Left lung (tissue), 10 donors: Measurements from ENCODE around the gene CATSPERE. TPM values are rescaled to one million over a fixed set of nuclear protein-coding genes. Genes with fewer than 3 reads are reported as not detected.

ENCODE experiments used
- ATAC-seq: fragments of 200-7000 bp; cut with Tn5 transposase; one replicate; pipeline ENCODE4 v1.9.1; 2020; ENCODE audit warnings: moderate library complexity
- DNase-seq, 4 donors: peaks; one replicate each; pipeline ENCODE4 v3.0.0-alpha.2; 2013 to 2020
- H3K27ac ChIP-seq, 2 donors: fragments of 200-600 bp; sonication (generic) in 1 of 2; one replicate each; pipeline versions ENCODE4 v1.5.0 to v1.8.0; 2020 to 2021
- H3K27me3 ChIP-seq, 2 donors: fragments of 200-600 bp; sonication (generic) in 1 of 2; one replicate each; pipeline versions ENCODE4 v1.5.0 to v1.8.0; 2020 to 2021
- H3K36me3 ChIP-seq, 2 donors: fragments of 200-600 bp; sonication (generic) in 1 of 2; one replicate each; pipeline versions ENCODE4 v1.5.0 to v1.8.0; 2020 to 2021
- H3K4me1 ChIP-seq, 2 donors: fragments of 200-600 bp; one replicate each; pipeline ENCODE4 v1.8.0; 2021
- H3K4me3 ChIP-seq, 2 donors: fragments of 200-600 bp; sonication (generic) in 1 of 2; one replicate each; pipeline versions ENCODE4 v1.5.0 to v1.8.0; 2020 to 2021; ENCODE audit warnings: mild to moderate bottlenecking in 1 of 2
- H3K9me3 ChIP-seq, 2 donors: fragments of 200-600 bp; sonication (generic) in 1 of 2; one replicate each; pipeline versions ENCODE4 v1.5.0 to v1.8.0; 2020 to 2021
- CTCF ChIP-seq, 2 donors: fragments of 200-600 bp; sonication (generic) in 1 of 2; IDR thresholded peaks; one replicate each; pipeline versions ENCODE4 v1.5.0 to v1.8.0; 2021; ENCODE audit warnings: antibody characterized with exemption in 2 of 2
- intact Hi-C, 2 donors: fragments of 100-400 bp; cut with DNase I; formaldehyde crosslinking; loops; one replicate each; pipeline versions ENCODE4 v1.11.2 to v1.14.2; 2022
- polyA plus RNA-seq, 6 donors: library from polyadenylated mRNA; unstranded; fragments of 120-200 nt; gene quantifications; one replicate each; pipeline ENCODE4 v1.2.1, GENCODE V29; 2013; ENCODE audit not compliant: insufficient read length in 6 of 6
- total RNA-seq, 2 donors: library from RNA; stranded (reverse); fragmentation: NEBNext Ultra II Directional; extraction: Animal tissue kit (Norgen Biotek cat#: 25700); gene quantifications; one replicate each; pipeline ENCODE4 v1.2.1, GENCODE V29; 2021
- donor health status: DM: no; HTN: yes; CAD: no.
- donor health status: DM: no; HTN: no; CAD: no.

Gene CATSPERE
- total and polyA plus RNA-seq, 8 donors, result 0.84 to 2.1 (median 1.6) TPM

- intact Hi-C loops, result no loop called here
Observed at GRCh38 chr1:244502630-244503029, 41.6 kb downstream of the CATSPERE start.

GRCh38 chr1:244513493-244513892 lies 52.4 kb downstream of the CATSPERE start:
- no peaks in the 10 kb centered on the region for H3K36me3 ChIP-seq
- H3K27ac ChIP-seq, result no peak overlapping the region
- intact Hi-C loops, result no loop called here
- H3K27me3 ChIP-seq, result no peaks in the 10 kb centered on the region
- peaks cover 0 to 25% of the 10 kb centered on the region in 2 donors for H3K9me3 ChIP-seq
- TF ChIP-seq CTCF (IDR thresholded peaks at IDR 0.05), result no peak
- H3K4me3 ChIP-seq, result no peak overlapping the region
- DNase-seq (no peak), ATAC-seq (no peak)
- no peaks in the 10 kb centered on the region for H3K4me1 ChIP-seq

More at GRCh38 chr1:244502630-244503029, 41.6 kb downstream of the CATSPERE start:
- Histone ChIP-seq H3K27me3 (no peaks in the 10 kb centered on the region), H3K9me3 (peaks cover 0 to 14% of the 10 kb centered on the region in 2 donors), H3K27ac (no peak overlapping the region), H3K4me1 (no peaks in the 10 kb centered on the region), H3K4me3 (no peak overlapping the region), H3K36me3 (no peaks in the 10 kb centered on the region)
- ATAC-seq (no peak), DNase-seq (no peak)
- TF ChIP-seq CTCF (IDR thresholded peaks at IDR 0.05), result no peak

DNA sequence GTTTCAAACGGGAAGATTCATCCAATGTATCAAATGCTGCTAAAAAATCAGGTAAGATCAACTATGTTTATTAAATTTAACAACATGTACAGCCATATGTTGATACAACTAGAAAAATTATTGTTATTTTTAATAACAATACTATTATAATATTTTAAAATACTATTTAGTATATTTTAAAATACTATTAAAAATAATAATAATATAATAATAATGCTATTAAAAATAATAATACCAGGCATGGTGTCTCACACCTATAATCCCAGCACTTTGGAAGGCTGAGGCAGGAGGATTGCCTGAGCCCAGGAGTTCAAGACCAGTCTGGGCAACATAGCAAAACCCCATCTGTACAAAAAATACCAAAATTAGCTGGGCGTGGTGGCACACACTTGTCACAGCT lies 54.6 kb downstream of the CATSPERE start:
- intact Hi-C loops, result no loop called here
- ATAC-seq, result no peak
- TF ChIP-seq CTCF (IDR thresholded peaks at IDR 0.05), result no peak

GRCh38 chr1:244536316-244536715 lies 75.2 kb downstream of the CATSPERE start:
- TF ChIP-seq CTCF (IDR thresholded peaks at IDR 0.05), result no peak
- intact Hi-C loops, result no loop called here
- Histone ChIP-seq H3K4me3 (no peak overlapping the region), H3K9me3 (peaks cover 0 to 2% of the 10 kb centered on the region in 2 donors), H3K27ac (no peak overlapping the region), H3K4me1 (no peaks in the 10 kb centered on the region), H3K27me3 (no peaks in the 10 kb centered on the region), H3K36me3 (no peaks in the 10 kb centered on the region)
- ATAC-seq, result no peak
- DNase-seq, result no peak

More for the DNA sequence above, 54.6 kb downstream of the CATSPERE start:
- Histone ChIP-seq H3K4me1 (no peaks in the 10 kb centered on the region), H3K27ac (no peak overlapping the region), H3K4me3 (no peak overlapping the region), H3K36me3 (no peaks in the 10 kb centered on the region), H3K27me3 (no peaks in the 10 kb centered on the region), H3K9me3 (peaks cover 0 to 20% of the 10 kb centered on the region in 2 donors)
- no peak for DNase-seq

DNA sequence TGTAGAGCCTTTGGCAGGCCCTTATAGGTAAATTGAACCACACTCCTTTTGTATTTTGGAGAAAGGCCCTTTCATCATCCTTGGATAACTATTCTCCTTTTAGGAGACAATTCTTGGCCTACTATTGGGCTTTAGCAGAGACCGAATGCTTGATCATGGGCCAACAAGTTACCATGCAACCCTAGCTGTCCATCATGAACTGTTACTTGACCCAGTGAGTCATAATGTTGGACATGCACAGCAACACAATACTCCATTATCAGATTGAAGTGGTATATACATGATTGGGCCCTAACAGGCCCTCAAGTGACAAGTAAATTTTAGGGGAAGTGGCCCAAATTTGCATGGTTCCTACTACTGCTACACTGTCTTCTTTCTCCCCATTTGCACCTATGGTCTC lies 84.4 kb downstream of the CATSPERE start:
- H3K9me3 ChIP-seq, result peaks cover 0 to 33% of the 10 kb centered on the region in 2 donors
- no peak for ATAC-seq
- no peak for TF ChIP-seq CTCF (IDR thresholded peaks at IDR 0.05)

More for the DNA sequence above, 84.4 kb downstream of the CATSPERE start:
- Histone ChIP-seq H3K27ac (no peak overlapping the region), H3K4me3 (no peak overlapping the region), H3K36me3 (no peaks in the 10 kb centered on the region), H3K27me3 (no peaks in the 10 kb centered on the region), H3K4me1 (no peaks in the 10 kb centered on the region)
- DNase-seq, result no peak
- intact Hi-C loops, result no loop called here
